GM12872 (cell line): ENCODE measurements around the gene USP10.

Experiments used
- CTCF ChIP-seq: IDR thresholded peaks from 3 replicates; pipeline ENCODE4 v1.5.1; 2011; ENCODE audit warnings: low read depth, mild to moderate bottlenecking, low read length, moderate library complexity; ENCODE audit not compliant: insufficient read depth

The USP10 gene

GRCh38 chr16:84827897-84828296, 128.1 kb downstream of the USP10 start:
- no peak for TF ChIP-seq CTCF

GRCh38 chr16:84828322-84828721, 128.5 kb downstream of the USP10 start:
- no peak for TF ChIP-seq CTCF
